ENCODE results near the gene CWC27.

DNA sequence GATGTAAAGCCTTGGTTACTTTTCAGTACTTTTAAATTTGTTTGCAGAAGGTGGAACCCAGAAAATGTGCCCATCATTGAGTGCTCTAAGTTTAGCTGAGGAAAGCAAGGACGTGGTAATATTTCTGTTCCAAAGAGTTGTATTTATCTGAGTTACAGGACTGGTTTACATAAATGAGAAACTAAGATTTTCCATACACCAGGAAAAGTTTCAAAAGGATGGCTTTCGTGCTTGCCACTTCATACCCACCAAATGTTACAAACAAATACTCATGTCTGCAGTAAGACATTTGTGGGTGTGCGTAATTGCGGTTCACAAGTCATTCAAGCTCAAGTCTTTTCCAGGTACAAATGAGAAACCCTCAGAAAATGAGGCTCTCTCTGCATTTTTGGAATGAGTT is 68.1 kb downstream of the CWC27 start:
- TF ChIP-seq, protein P1, sequence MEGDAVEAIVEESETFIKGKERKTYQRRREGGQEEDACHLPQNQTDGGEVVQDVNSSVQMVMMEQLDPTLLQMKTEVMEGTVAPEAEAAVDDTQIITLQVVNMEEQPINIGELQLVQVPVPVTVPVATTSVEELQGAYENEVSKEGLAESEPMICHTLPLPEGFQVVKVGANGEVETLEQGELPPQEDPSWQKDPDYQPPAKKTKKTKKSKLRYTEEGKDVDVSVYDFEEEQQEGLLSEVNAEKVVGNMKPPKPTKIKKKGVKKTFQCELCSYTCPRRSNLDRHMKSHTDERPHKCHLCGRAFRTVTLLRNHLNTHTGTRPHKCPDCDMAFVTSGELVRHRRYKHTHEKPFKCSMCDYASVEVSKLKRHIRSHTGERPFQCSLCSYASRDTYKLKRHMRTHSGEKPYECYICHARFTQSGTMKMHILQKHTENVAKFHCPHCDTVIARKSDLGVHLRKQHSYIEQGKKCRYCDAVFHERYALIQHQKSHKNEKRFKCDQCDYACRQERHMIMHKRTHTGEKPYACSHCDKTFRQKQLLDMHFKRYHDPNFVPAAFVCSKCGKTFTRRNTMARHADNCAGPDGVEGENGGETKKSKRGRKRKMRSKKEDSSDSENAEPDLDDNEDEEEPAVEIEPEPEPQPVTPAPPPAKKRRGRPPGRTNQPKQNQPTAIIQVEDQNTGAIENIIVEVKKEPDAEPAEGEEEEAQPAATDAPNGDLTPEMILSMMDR (IDR thresholded peaks at IDR 0.05), result no peak
- no peak for TF ChIP-seq POLR2A (IDR thresholded peaks at IDR 0.05)

All from body of pancreas (tissue), 4 donors.